H1 (cell line): ENCODE results near the gene PCDHGA1. TPM values are rescaled to one million over a fixed set of nuclear protein-coding genes. Genes with fewer than 3 reads are reported as not detected.
A peak's percentile ranks its signal among the peaks of the same experiment; 100 is the strongest.

Source experiments
- CTCF ChIA-PET: fragments of 300-600 bp; sonication (Branson Sonifier 250); formaldehyde crosslinking; loops from one replicate; lab custom pipeline; 2021; ENCODE audit not compliant: partially characterized antibody; lab: Charles Lee
- POLR2A ChIA-PET: fragments of 300-600 bp; sonication (Branson Sonifier 250); formaldehyde crosslinking; loops from one replicate; lab custom pipeline; 2021; ENCODE audit warnings: inconsistent platforms; ENCODE audit not compliant: partially characterized antibody; lab: Charles Lee
- DNase-seq, 2 experiments: peaks; one replicate each; pipeline versions ENCODE4 v3.0.0 to v3.0.0-alpha.2; 2010 to 2022; ENCODE audit warnings: low spot score in 2 of 2, low read depth in 1 of 2, mixed read lengths in 1 of 2
- FAIRE-seq: peaks from 2 replicates; lab custom pipeline; 2011; peaks lifted over from hg19 to GRCh38; lab: Jason Lieb, UNC
- H2AFZ ChIP-seq: 2 replicates; pipeline ENCODE4 v1.8.1; 2012; ENCODE audit warnings: low read length, inconsistent platforms
- H2AK5ac ChIP-seq: 2 replicates; pipeline ENCODE4 v1.6.1; 2013; ENCODE audit warnings: low read depth, low read length
- H2BK120ac ChIP-seq: replicated peaks from 2 replicates; pipeline ENCODE3; 2013; ENCODE audit warnings: low read depth, low read length, inconsistent platforms
- H2BK12ac ChIP-seq: 2 replicates; pipeline ENCODE4 v1.6.1; 2013; ENCODE audit warnings: low read depth, low read length
- H2BK15ac ChIP-seq: 2 replicates; pipeline ENCODE4 v1.6.1; 2013; ENCODE audit warnings: low read length
- H2BK20ac ChIP-seq: 2 replicates; pipeline ENCODE4 v1.6.1; 2013; ENCODE audit warnings: low read length
- H2BK5ac ChIP-seq: 2 replicates; pipeline ENCODE4 v1.6.1; 2013; ENCODE audit warnings: low read depth, low read length
- H3K14ac ChIP-seq: 2 replicates; pipeline ENCODE4 v1.6.1; 2013; ENCODE audit warnings: inconsistent platforms; ENCODE audit not compliant: insufficient read length
- H3K18ac ChIP-seq: 2 replicates; pipeline ENCODE4 v1.6.1; 2013; ENCODE audit warnings: low read length; ENCODE audit errors: extremely low read depth
- H3K23ac ChIP-seq: 2 replicates; pipeline ENCODE4 v1.6.1; 2013; ENCODE audit warnings: inconsistent platforms; ENCODE audit not compliant: insufficient read length
- H3K23me2 ChIP-seq: 2 replicates; pipeline ENCODE4 v1.6.1; 2013; ENCODE audit warnings: low read depth, low read length
- H3K27ac ChIP-seq: 2 replicates; pipeline ENCODE4 v1.6.1; 2011; ENCODE audit warnings: low read depth, low read length, inconsistent platforms
- H3K27me3 ChIP-seq, 4 experiments: replicated peaks in 1 of 4; 1 replicate in 1 of 4; 2 replicates in 3 of 4; pipeline versions ENCODE4 v1.6.1 to v1.8.1; 2011 to 2013; ENCODE audit warnings: low read length in 3 of 4, mild to moderate bottlenecking in 3 of 4, inconsistent platforms in 2 of 4, mixed read lengths in 2 of 4, moderate library complexity in 1 of 4; ENCODE audit not compliant: control insufficient read depth in 3 of 4, insufficient read depth in 3 of 4; ENCODE audit errors: extremely low read depth in 1 of 4
- H3K36me3 ChIP-seq, 4 experiments: 2 replicates each; pipeline versions ENCODE4 v1.6.1 to v1.8.1; 2011 to 2013; ENCODE audit warnings: mild to moderate bottlenecking in 4 of 4, low read length in 3 of 4, moderate library complexity in 2 of 4, control low read depth in 1 of 4, inconsistent platforms in 1 of 4; ENCODE audit not compliant: insufficient read depth in 4 of 4, control insufficient read depth in 2 of 4
- H3K4ac ChIP-seq: replicated peaks from 2 replicates; pipeline ENCODE3; 2013; ENCODE audit warnings: low read length, low read depth, mixed read lengths, inconsistent platforms; ENCODE audit not compliant: insufficient read length
- H3K4me1 ChIP-seq, 4 experiments: replicated peaks in 1 of 4; 1 replicate in 1 of 4; 2 replicates in 3 of 4; pipeline versions ENCODE4 v1.6.1 to v1.8.1; 2011 to 2013; ENCODE audit warnings: low read length in 3 of 4, inconsistent platforms in 2 of 4, mixed read lengths in 1 of 4; ENCODE audit not compliant: insufficient read depth in 4 of 4, control insufficient read depth in 3 of 4
- H3K4me2 ChIP-seq, 2 experiments: 2 replicates each; pipeline versions ENCODE4 v1.6.1 to v1.8.1; 2011 to 2013; ENCODE audit warnings: low read depth in 2 of 2, low read length in 2 of 2, control low read depth in 1 of 2, inconsistent platforms in 1 of 2, mild to moderate bottlenecking in 1 of 2; ENCODE audit not compliant: insufficient read depth in 1 of 2
- H3K4me3 ChIP-seq, 4 experiments: fragments of 200-600, 300-600 bp in 1 of 4; sonication (generic), shearing (Covaris generic), sonication (Bioruptor Twin) in 1 of 4; 2 replicates each; pipeline versions ENCODE4 v1.5.1 to v1.8.1; 2011 to 2016; ENCODE audit warnings: low read length in 4 of 4, low read depth in 3 of 4, control low read depth in 2 of 4, inconsistent platforms in 2 of 4, mild to moderate bottlenecking in 2 of 4, mixed read lengths in 1 of 4, moderate library complexity in 1 of 4; ENCODE audit not compliant: insufficient read depth in 2 of 4; ENCODE audit errors: extremely low read depth in 1 of 4
- H3K56ac ChIP-seq: replicated peaks from 2 replicates; pipeline ENCODE3; 2013; ENCODE audit warnings: low read depth, mild to moderate bottlenecking, mixed read lengths, low read length, inconsistent platforms; ENCODE audit not compliant: insufficient read length
- H3K79me1 ChIP-seq: 2 replicates; pipeline ENCODE4 v1.6.1; 2013; ENCODE audit warnings: low read depth, low read length, control low read depth
- H3K79me2 ChIP-seq, 2 experiments: 2 replicates each; pipeline versions ENCODE4 v1.6.1 to v1.8.1; 2012 to 2013; ENCODE audit warnings: low read length in 2 of 2, mild to moderate bottlenecking in 2 of 2, inconsistent platforms in 1 of 2; ENCODE audit not compliant: insufficient read depth in 2 of 2, control insufficient read depth in 1 of 2
- H3K9ac ChIP-seq, 4 experiments: replicated peaks in 1 of 4; 1 replicate in 1 of 4; 2 replicates in 3 of 4; pipeline versions ENCODE4 v1.6.1 to v1.8.1; 2011 to 2013; ENCODE audit warnings: low read depth in 3 of 4, low read length in 3 of 4, control low read depth in 2 of 4, mild to moderate bottlenecking in 2 of 4, moderate library complexity in 2 of 4, inconsistent platforms in 1 of 4; ENCODE audit errors: extremely low read depth in 1 of 4
- H3K9me3 ChIP-seq, 2 experiments: 2 replicates each; pipeline versions ENCODE4 v1.6.1 to v1.8.1; 2012 to 2013; ENCODE audit warnings: mild to moderate bottlenecking in 2 of 2, moderate library complexity in 2 of 2, control low read depth in 1 of 2, inconsistent platforms in 1 of 2, low read depth in 1 of 2, low read length in 1 of 2, mixed read lengths in 1 of 2; ENCODE audit not compliant: insufficient read depth in 2 of 2
- H4K20me1 ChIP-seq, 2 experiments: replicated peaks in 1 of 2; 2 replicates each; pipeline versions ENCODE3 to v1.8.1; 2011 to 2013; ENCODE audit warnings: inconsistent platforms in 2 of 2, low read length in 2 of 2, mild to moderate bottlenecking in 1 of 2; ENCODE audit not compliant: insufficient read depth in 2 of 2, control insufficient read depth in 1 of 2
- H4K5ac ChIP-seq: 2 replicates; pipeline ENCODE4 v1.6.1; 2013; ENCODE audit warnings: low read length, low read depth, mixed read lengths, inconsistent platforms; ENCODE audit not compliant: insufficient read length
- H4K8ac ChIP-seq: 2 replicates; pipeline ENCODE4 v1.8.0; 2013; ENCODE audit warnings: mild to moderate bottlenecking, moderate library complexity, low read length, inconsistent platforms; ENCODE audit not compliant: insufficient read depth; ENCODE audit errors: extremely low read depth
- H4K91ac ChIP-seq: replicated peaks from 2 replicates; pipeline ENCODE3; 2013; ENCODE audit warnings: low read length, mixed read lengths, inconsistent platforms; ENCODE audit not compliant: insufficient read length
- CTCF ChIP-seq, 3 experiments: IDR thresholded peaks; 1 replicate in 2 of 3; 2 replicates in 1 of 3; pipeline versions ENCODE4 v1.5.1 to v1.6.1; 2011; ENCODE audit warnings: low read length in 3 of 3, mild to moderate bottlenecking in 3 of 3, inconsistent platforms in 2 of 3, low read depth in 1 of 3, moderate library complexity in 1 of 3; ENCODE audit not compliant: insufficient read depth in 1 of 3; ENCODE audit errors: control extremely low read depth in 1 of 3
- FOSL1 ChIP-seq: IDR thresholded peaks from 2 replicates; pipeline ENCODE4 v1.6.1; 2011; ENCODE audit warnings: mild to moderate bottlenecking, low read depth, low read length, moderate library complexity; ENCODE audit not compliant: insufficient read depth
- MAX ChIP-seq: IDR thresholded peaks from 2 replicates; pipeline ENCODE4 v1.6.1; 2012; ENCODE audit warnings: inconsistent platforms
- RXRA ChIP-seq: IDR thresholded peaks from 2 replicates; pipeline ENCODE4 v1.6.1; 2011; ENCODE audit warnings: low read depth, mild to moderate bottlenecking, low read length, moderate library complexity; ENCODE audit not compliant: insufficient read depth
- WGBS, 2 experiments: shearing (Covaris generic) in 1 of 2; methylation state at CpG; one replicate each; pipeline versions ENCODE4 v1.1.6 to v1.1.7; 2013 to 2015; ENCODE audit warnings: low lambda C conversion rate in 2 of 2, mixed read lengths in 2 of 2, inconsistent platforms in 1 of 2, low coverage in 1 of 2, missing lambda C conversion rate in 1 of 2; ENCODE audit not compliant: insufficient replicate concordance in 2 of 2, insufficient coverage in 1 of 2, insufficient read length in 1 of 2; ENCODE audit errors: extremely low coverage in 1 of 2, missing lambda C conversion rate in 1 of 2; 5-methylcytosine and 5-hydroxymethylcytosine counted together
- polyA plus RNA-seq, 7 experiments: library from polyadenylated mRNA; depleted of rRNA in 3 of 7; stranded (reverse) in 5 of 7; unstranded in 2 of 7; fragments of >200 nt in 5 of 7; fragments of 200-250 nt in 2 of 7; gene quantifications; 1 replicate in 5 of 7; 2 replicates in 1 of 7; 4 replicates in 1 of 7; pipeline versions ENCODE4 v1.2.1 to v1.2.3, GENCODE V29; 2011 to 2013; ENCODE audit warnings: missing spikeins in 2 of 7, mixed read lengths in 2 of 7
- total RNA-seq: library from RNA; stranded (reverse); fragmentation: NEBNext Ultra II Directional; extraction: Animal tissue kit (Norgen Biotek cat#: 25700); gene quantifications from 2 replicates; pipeline ENCODE4 v1.2.1, GENCODE V29; 2021

The PCDHGA1 gene
- total and polyA plus RNA-seq, 2 of the 8 experiments (the other 6 are each of a cell fraction or from before 2014, with no cell fraction given), result 0.57 to 0.89 TPM

- no peak overlapping the region for H3K4me2 ChIP-seq
- H4K5ac ChIP-seq, result no peak overlapping the region
- no peak overlapping the region for H4K91ac ChIP-seq
- no peak overlapping the region for H2AFZ ChIP-seq
- FAIRE-seq, result no peak
- no peaks in the 10 kb centered on the region for H3K23me2 ChIP-seq
- H2BK120ac ChIP-seq, result no peak overlapping the region
- H3K23ac ChIP-seq, result no peak overlapping the region
- no peak overlapping the region for H2BK5ac ChIP-seq
- H4K20me1 ChIP-seq, result no peaks in the 10 kb centered on the region
- peaks cover 0 to 4% (median under 1%) of the 10 kb centered on the region in 4 experiments; a peak in 1 of 7 replicates for H3K4me1 ChIP-seq
- no peak overlapping the region for H3K14ac ChIP-seq
- no peak overlapping the region for H2AK5ac ChIP-seq
- H3K36me3 ChIP-seq, result no peaks in the 10 kb centered on the region; a peak in 2 of 8 replicates
- CTCF ChIA-PET, result interaction anchor here (1.3 to 4.8 kb wide), 10 partner anchors 10 to 153 kb away, joined by 4 to 21 read pairs (median 12); partner anchors contain the start of genes PCDHB10, PCDHB14, PCDHB15 and TAF7
- H2BK12ac ChIP-seq, result no peak overlapping the region
- POLR2A ChIA-PET, result no interaction called here
- no peak overlapping the region for H3K56ac ChIP-seq
- no peak overlapping the region for H3K4me3 ChIP-seq
- no peaks in the 10 kb centered on the region for H3K27me3 ChIP-seq
- peaks cover 19 to 28% of the 10 kb centered on the region in 2 experiments; a peak in 3 of 4 replicates for H3K9me3 ChIP-seq
- no peak overlapping the region for H3K18ac ChIP-seq
- no peak for TF ChIP-seq MAX
- TF ChIP-seq CTCF (IDR thresholded peaks at IDR 0.05; ENCODE audit: control extremely low read depth in 1 of 3, insufficient read depth in 1 of 3, low read depth in 1 of 3, low read length in 3 of 3), result peak in 2 of 3 experiments; percentile 11 to 14; a peak in 2 of 4 replicates
- TF ChIP-seq RXRA, result no peak
- no peak for TF ChIP-seq FOSL1
- no peak overlapping the region for H3K27ac ChIP-seq
- no peak overlapping the region for H3K9ac ChIP-seq
- no peak overlapping the region for H2BK15ac ChIP-seq
- 86% methylated on average over 11 of the region's 20 CpGs; no CpG with 5 or more reads in 1 of the 2 experiments for WGBS, 2 experiments
- DNase-seq, result no peak
- no peak overlapping the region for H4K8ac ChIP-seq
- H3K79me1 ChIP-seq, result no peaks in the 10 kb centered on the region
- no peak overlapping the region for H2BK20ac ChIP-seq
- no peaks in the 10 kb centered on the region for H3K79me2 ChIP-seq
- H3K4ac ChIP-seq, result no peak overlapping the region
These were observed 15.0 kb downstream of the PCDHGA1 start for GRCh38 chr5:141345327-141345726.
